Measurements from ENCODE around the gene PCK1. TPM values are rescaled to one million over a fixed set of nuclear protein-coding genes. Genes with fewer than 3 reads are reported as not detected.

Gene PCK1
- total RNA-seq, 1 experiment from 2014 or later, result 0.32 TPM

GRCh38 chr20:57568088-57568896 lies 7.4 kb downstream of the PCK1 start:
- DNase-seq (ENCODE audit: low read depth, low spot score), result peak; percentile 11
- in situ Hi-C loops (cut with HindIII; ENCODE audit: low pct_unique_long_range_greater_than_20kb, low sequenced_read_pairs), result no loop called here

GRCh38 chr20:57568960-57569359 lies 8.1 kb downstream of the PCK1 start:
- in situ Hi-C loops (cut with HindIII; ENCODE audit: low pct_unique_long_range_greater_than_20kb, low sequenced_read_pairs), result no loop called here
- DNase-seq (ENCODE audit: low read depth, low spot score), result no peak

- DNase-seq (ENCODE audit: low read depth, low spot score), result no peak
- in situ Hi-C loops (cut with HindIII; ENCODE audit: low pct_unique_long_range_greater_than_20kb, low sequenced_read_pairs), result no loop called here
Observed at GRCh38 chr20:57570145-57570850, 9.4 kb downstream of the PCK1 start.

- DNase-seq (ENCODE audit: low read depth, low spot score), result no peak
- in situ Hi-C loops (cut with HindIII; ENCODE audit: low pct_unique_long_range_greater_than_20kb, low sequenced_read_pairs), result no loop called here
Observed at GRCh38 chr20:57570920-57571319, 10.0 kb downstream of the PCK1 start.

GRCh38 chr20:57571782-57572416 lies 11.0 kb downstream of the PCK1 start:
- in situ Hi-C loops (cut with HindIII; ENCODE audit: low pct_unique_long_range_greater_than_20kb, low sequenced_read_pairs), result no loop called here
- no peak for DNase-seq (ENCODE audit: low read depth, low spot score)

GRCh38 chr20:57573242-57573641 lies 12.3 kb downstream of the PCK1 start:
- in situ Hi-C loops (cut with HindIII; ENCODE audit: low pct_unique_long_range_greater_than_20kb, low sequenced_read_pairs), result no loop called here
- no peak for DNase-seq (ENCODE audit: low read depth, low spot score)

GRCh38 chr20:57573894-57574293 lies 13.0 kb downstream of the PCK1 start:
- in situ Hi-C loops (cut with HindIII; ENCODE audit: low pct_unique_long_range_greater_than_20kb, low sequenced_read_pairs), result no loop called here
- no peak for DNase-seq (ENCODE audit: low read depth, low spot score)

- no peak for DNase-seq (ENCODE audit: low read depth, low spot score)
- in situ Hi-C loops (cut with HindIII; ENCODE audit: low pct_unique_long_range_greater_than_20kb, low sequenced_read_pairs), result no loop called here
Observed at GRCh38 chr20:57574954-57575353, 14.0 kb downstream of the PCK1 start.

DNA sequence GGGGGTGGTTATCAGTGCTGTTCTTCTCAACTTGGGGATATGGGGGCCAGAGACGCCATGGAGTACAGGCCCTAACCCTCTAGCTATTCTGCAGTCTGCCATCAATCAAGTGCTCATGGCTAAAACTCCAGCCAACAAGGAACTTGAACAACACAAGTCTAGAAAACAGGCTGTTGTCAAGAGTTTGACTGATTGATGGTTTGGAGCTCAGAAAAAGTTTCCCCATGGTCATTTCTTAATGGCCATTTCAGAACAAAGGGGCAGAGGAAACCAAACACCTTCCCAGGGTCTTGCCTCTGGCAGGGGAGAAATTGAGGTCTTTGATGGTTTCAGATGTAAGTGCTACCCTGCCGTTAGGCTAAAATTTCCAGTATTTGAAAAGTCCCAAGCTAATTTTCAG lies 15.1 kb downstream of the PCK1 start:
- in situ Hi-C loops (cut with HindIII; ENCODE audit: low pct_unique_long_range_greater_than_20kb, low sequenced_read_pairs), result no loop called here
- no peak for DNase-seq (ENCODE audit: low read depth, low spot score)

DNA sequence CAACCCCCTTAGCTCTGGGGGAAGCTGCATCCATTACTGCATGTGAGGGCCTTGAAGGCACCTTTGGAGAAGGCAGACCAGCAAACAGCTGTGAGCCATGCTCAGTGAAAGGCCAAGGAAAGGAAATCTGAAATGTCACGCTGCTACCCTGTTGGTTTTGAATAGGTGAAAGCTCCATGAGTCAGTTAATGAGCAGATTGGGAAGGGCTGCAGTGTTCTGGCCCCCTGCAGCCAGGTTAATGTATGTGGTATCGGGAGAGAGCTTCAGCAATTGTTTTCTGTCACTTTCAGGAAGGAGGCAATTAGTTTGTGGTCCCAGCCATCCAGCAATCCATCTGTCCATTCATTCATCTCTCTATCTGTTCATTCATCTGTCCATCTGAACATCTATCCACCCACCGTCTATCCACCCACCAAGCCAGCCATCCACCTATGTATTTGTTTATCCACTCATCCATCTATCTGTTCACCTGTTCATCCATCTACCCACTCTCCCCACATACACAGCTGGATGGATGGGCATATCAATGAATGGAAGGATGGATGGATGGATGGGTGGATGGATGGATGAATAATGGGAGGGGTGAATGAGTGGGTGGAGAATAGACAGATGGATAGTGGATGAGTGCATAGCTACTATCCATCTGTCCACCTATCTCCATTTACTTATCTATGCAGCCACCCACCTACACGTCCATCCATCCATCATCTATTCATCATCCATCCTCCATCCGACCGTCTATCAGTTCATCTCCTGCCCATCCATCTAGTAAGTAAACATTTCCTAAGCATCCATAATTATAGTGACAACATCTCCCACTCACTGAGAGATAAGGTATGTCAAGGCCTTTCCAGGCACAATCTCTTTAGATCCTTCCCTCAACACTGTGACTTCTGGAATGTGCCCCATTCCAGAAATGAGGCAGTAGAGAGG lies 16.0 kb downstream of the PCK1 start:
- DNase-seq (ENCODE audit: low read depth, low spot score), result no peak
- in situ Hi-C loops (cut with HindIII; ENCODE audit: low pct_unique_long_range_greater_than_20kb, low sequenced_read_pairs), result no loop called here

- DNase-seq (ENCODE audit: low read depth, low spot score), result no peak
- in situ Hi-C loops (cut with HindIII; ENCODE audit: low pct_unique_long_range_greater_than_20kb, low sequenced_read_pairs), result no loop called here
Observed at GRCh38 chr20:57577679-57578475, 17.0 kb downstream of the PCK1 start.

GRCh38 chr20:57578476-57579165 lies 17.7 kb downstream of the PCK1 start:
- no peak for DNase-seq (ENCODE audit: low read depth, low spot score)
- in situ Hi-C loops (cut with HindIII; ENCODE audit: low pct_unique_long_range_greater_than_20kb, low sequenced_read_pairs), result no loop called here

- in situ Hi-C loops (cut with HindIII; ENCODE audit: low pct_unique_long_range_greater_than_20kb, low sequenced_read_pairs), result no loop called here
- DNase-seq (ENCODE audit: low read depth, low spot score), result no peak
Observed at GRCh38 chr20:57579331-57579897, 18.5 kb downstream of the PCK1 start.

DNA sequence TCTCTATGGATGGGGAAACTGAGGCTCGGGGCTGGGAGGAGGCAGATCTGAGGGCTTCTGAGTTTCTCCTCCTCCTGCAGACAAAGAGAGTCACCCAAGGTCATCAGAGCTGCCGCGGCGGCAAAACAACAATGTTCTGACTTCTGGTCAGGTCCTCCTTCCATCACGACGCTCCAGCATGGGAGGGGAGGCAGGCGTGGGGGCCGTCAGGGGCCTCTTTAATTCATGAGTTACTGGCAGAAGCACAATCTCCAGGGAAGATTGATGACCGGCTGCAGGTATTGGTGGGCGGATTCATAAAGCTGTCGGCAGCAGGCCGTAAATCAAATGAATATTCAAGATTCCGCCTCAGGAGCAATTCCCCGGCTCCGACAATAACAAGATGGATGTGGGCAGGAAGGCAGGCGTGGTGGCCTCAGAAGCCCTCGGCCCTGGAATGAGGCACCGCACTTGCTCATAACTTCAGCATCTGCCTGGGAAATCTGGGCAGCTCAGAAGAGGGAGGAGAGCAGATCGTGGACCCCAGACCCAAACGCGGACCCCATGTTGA lies 19.1 kb downstream of the PCK1 start:
- no peak for DNase-seq (ENCODE audit: low read depth, low spot score)
- in situ Hi-C loops (cut with HindIII; ENCODE audit: low pct_unique_long_range_greater_than_20kb, low sequenced_read_pairs), result no loop called here

- in situ Hi-C loops (cut with HindIII; ENCODE audit: low pct_unique_long_range_greater_than_20kb, low sequenced_read_pairs), result no loop called here
- DNase-seq (ENCODE audit: low read depth, low spot score), result no peak
Observed at GRCh38 chr20:57580478-57581201, 19.7 kb downstream of the PCK1 start.

All from SK-MEL-5 (cell line).